Sigmoid colon (tissue), 7 donors: ENCODE measurements around the gene LHX6. TPM values are rescaled to one million over a fixed set of nuclear protein-coding genes. Genes with fewer than 3 reads are reported as not detected.

ENCODE experiments used
- DNase-seq: peaks from one replicate; pipeline ENCODE4 v3.0.0-alpha.2; 2019
- H3K27ac ChIP-seq, 4 donors: fragments of 200-600 bp; sonication (generic); one replicate each; pipeline ENCODE4 v1.5.1; 2016 to 2019; ENCODE audit warnings: mild to moderate bottlenecking in 1 of 4
- H3K27me3 ChIP-seq, 3 donors: fragments of 200-600 bp; sonication (generic); one replicate each; pipeline ENCODE4 v1.5.1; 2019; ENCODE audit warnings: mild to moderate bottlenecking in 1 of 3
- H3K36me3 ChIP-seq, 4 donors: fragments of 200-600 bp; sonication (generic); one replicate each; pipeline ENCODE4 v1.5.1; 2016 to 2019
- H3K4me1 ChIP-seq, 4 donors: fragments of 200-600 bp; sonication (generic); one replicate each; pipeline ENCODE4 v1.5.1; 2017 to 2019
- H3K4me3 ChIP-seq, 4 donors: fragments of 200-600 bp; sonication (generic); one replicate each; pipeline ENCODE4 v1.5.1; 2017 to 2019; ENCODE audit warnings: mild to moderate bottlenecking in 2 of 4, moderate library complexity in 1 of 4
- H3K9me3 ChIP-seq, 4 donors: fragments of 200-600 bp in 3 of 4; sonication (generic) in 3 of 4; one replicate each; pipeline versions ENCODE4 v1.5.1 to v1.6.1; 2013 to 2019
- EP300 ChIP-seq, 4 donors: sonication (generic); formaldehyde crosslinking; IDR thresholded peaks; one replicate each; pipeline ENCODE4 v1.6.1; 2017; ENCODE audit warnings: antibody characterized with exemption in 4 of 4
- POLR2A ChIP-seq, 2 donors: fragments of 450-650 bp; IDR thresholded peaks; one replicate each; pipeline ENCODE4 v1.6.1; 2016; ENCODE audit warnings: antibody characterized with exemption in 2 of 2, mild to moderate bottlenecking in 2 of 2, moderate library complexity in 2 of 2
- POLR2AphosphoS5 ChIP-seq, 4 donors: sonication (generic); formaldehyde crosslinking; IDR thresholded peaks; one replicate each; pipeline ENCODE4 v1.6.1; 2017; ENCODE audit warnings: antibody characterized with exemption in 4 of 4
- WGBS, 2 donors: extraction: QIAGEN DNeasy Blood & Tissue Kit; methylation state at CpG; one replicate each; pipeline ENCODE4 v1.1.7; 2013; 5-methylcytosine and 5-hydroxymethylcytosine counted together
- intact Hi-C: fragments of 100-400 bp; cut with DNase I; formaldehyde crosslinking; loops from one replicate; pipeline ENCODE4 v1.15.1; 2023
- polyA plus RNA-seq, 3 donors: library from polyadenylated mRNA; stranded (reverse); fragments of 200-250 nt; gene quantifications; one replicate each; pipeline ENCODE4 v1.2.3, GENCODE V29; 2013
- total RNA-seq, 4 donors: library from RNA; depleted of rRNA; stranded (reverse); fragments of >200 nt; gene quantifications; one replicate each; pipeline ENCODE4 v1.1.0, GENCODE V29; 2016
- TF ChIP-seq, protein P1 (sequence below), 4 experiments: fragments of 450-650 bp in 3 of 4; fragments of 200-600 bp in 1 of 4; IDR thresholded peaks; one replicate each; pipeline ENCODE4 v1.5.1; 2016 to 2019; ENCODE audit warnings: antibody characterized with exemption in 4 of 4, mild to moderate bottlenecking in 3 of 4, moderate library complexity in 2 of 4
- donor health status: healthy with polysubstance abuse.
- donor health status: Bipolar disorder and iron deficiency.
- donor health status: healthy.

The LHX6 gene
- total and polyA plus RNA-seq, 7 donors: 0.46 to 4.7 (median 1.4) TPM

- intact Hi-C loops: no loop called here
- DNase-seq: no peak
- Histone ChIP-seq H3K4me1 (no peaks in the 10 kb centered on the region), H3K27me3 (no peaks in the 10 kb centered on the region), H3K9me3 (no peaks in the 10 kb centered on the region), H3K4me3 (no peak overlapping the region), H3K36me3 (peaks cover 0 to 7% (median 0%) of the 10 kb centered on the region in 4 donors), H3K27ac (no peak overlapping the region)
- WGBS, 2 donors: 78 to 89% methylated on average over 16 of the region's 16 CpGs
- no peak for TF ChIP-seq POLR2AphosphoS5 (IDR thresholded peaks at IDR 0.05)
- no peak for TF ChIP-seq POLR2A (IDR thresholded peaks at IDR 0.05)
- no peak for TF ChIP-seq EP300 (IDR thresholded peaks at IDR 0.05)
- TF ChIP-seq, protein P1, sequence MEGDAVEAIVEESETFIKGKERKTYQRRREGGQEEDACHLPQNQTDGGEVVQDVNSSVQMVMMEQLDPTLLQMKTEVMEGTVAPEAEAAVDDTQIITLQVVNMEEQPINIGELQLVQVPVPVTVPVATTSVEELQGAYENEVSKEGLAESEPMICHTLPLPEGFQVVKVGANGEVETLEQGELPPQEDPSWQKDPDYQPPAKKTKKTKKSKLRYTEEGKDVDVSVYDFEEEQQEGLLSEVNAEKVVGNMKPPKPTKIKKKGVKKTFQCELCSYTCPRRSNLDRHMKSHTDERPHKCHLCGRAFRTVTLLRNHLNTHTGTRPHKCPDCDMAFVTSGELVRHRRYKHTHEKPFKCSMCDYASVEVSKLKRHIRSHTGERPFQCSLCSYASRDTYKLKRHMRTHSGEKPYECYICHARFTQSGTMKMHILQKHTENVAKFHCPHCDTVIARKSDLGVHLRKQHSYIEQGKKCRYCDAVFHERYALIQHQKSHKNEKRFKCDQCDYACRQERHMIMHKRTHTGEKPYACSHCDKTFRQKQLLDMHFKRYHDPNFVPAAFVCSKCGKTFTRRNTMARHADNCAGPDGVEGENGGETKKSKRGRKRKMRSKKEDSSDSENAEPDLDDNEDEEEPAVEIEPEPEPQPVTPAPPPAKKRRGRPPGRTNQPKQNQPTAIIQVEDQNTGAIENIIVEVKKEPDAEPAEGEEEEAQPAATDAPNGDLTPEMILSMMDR (IDR thresholded peaks at IDR 0.05): no peak
Observed at GRCh38 chr9:122192914-122193525, 35.7 kb downstream of the LHX6 start.

GRCh38 chr9:122192261-122192875, 36.4 kb downstream of the LHX6 start:
- DNase-seq: no peak
- H3K36me3 ChIP-seq: peaks cover 0 to 9% (median 0%) of the 10 kb centered on the region in 4 donors
- no peaks in the 10 kb centered on the region for H3K4me1 ChIP-seq
- intact Hi-C loops: no loop called here
- TF ChIP-seq, protein P1 (IDR thresholded peaks at IDR 0.05): no peak
- no peak for TF ChIP-seq POLR2AphosphoS5 (IDR thresholded peaks at IDR 0.05)
- TF ChIP-seq POLR2A (IDR thresholded peaks at IDR 0.05): no peak
- no peak for TF ChIP-seq EP300 (IDR thresholded peaks at IDR 0.05)
- H3K4me3 ChIP-seq: no peak overlapping the region
- no peaks in the 10 kb centered on the region for H3K9me3 ChIP-seq
- H3K27ac ChIP-seq: no peak overlapping the region
- no peaks in the 10 kb centered on the region for H3K27me3 ChIP-seq
- WGBS, 2 donors: 68 to 84% methylated on average over 5 of the region's 5 CpGs

DNA sequence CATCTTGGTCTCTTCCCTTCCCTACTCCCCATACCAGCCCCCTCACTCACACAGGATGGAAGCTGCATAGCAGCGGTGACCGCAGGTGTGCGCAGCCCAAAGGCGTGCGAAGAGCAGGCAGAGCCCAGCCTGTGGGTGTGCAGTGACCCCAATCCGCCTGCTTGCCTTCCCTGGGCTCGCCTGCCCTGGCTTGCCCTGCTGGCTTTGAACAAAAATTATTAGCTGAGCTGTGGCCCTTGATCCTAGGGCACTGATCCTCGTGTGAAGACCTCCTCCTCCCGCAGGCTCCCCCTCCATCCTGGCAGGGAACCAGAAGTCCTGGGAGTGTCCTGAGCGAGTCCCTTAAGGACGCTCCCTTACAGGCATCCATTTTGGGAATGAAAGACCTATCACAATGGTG, 37.2 kb downstream of the LHX6 start:
- intact Hi-C loops: no loop called here
- H3K4me1 ChIP-seq: no peaks in the 10 kb centered on the region
- peaks cover 0 to 17% (median 0%) of the 10 kb centered on the region in 4 donors for H3K36me3 ChIP-seq
- no peak overlapping the region for H3K27ac ChIP-seq
- no peak for DNase-seq
- no peaks in the 10 kb centered on the region for H3K9me3 ChIP-seq
- TF ChIP-seq, protein P1 (IDR thresholded peaks at IDR 0.05): no peak
- no peak for TF ChIP-seq POLR2AphosphoS5 (IDR thresholded peaks at IDR 0.05)
- no peak for TF ChIP-seq POLR2A (IDR thresholded peaks at IDR 0.05)
- TF ChIP-seq EP300 (IDR thresholded peaks at IDR 0.05): no peak
- no peak overlapping the region for H3K4me3 ChIP-seq
- H3K27me3 ChIP-seq: no peaks in the 10 kb centered on the region
- 84 to 86% methylated on average over 11 of the region's 11 CpGs for WGBS, 2 donors

DNA sequence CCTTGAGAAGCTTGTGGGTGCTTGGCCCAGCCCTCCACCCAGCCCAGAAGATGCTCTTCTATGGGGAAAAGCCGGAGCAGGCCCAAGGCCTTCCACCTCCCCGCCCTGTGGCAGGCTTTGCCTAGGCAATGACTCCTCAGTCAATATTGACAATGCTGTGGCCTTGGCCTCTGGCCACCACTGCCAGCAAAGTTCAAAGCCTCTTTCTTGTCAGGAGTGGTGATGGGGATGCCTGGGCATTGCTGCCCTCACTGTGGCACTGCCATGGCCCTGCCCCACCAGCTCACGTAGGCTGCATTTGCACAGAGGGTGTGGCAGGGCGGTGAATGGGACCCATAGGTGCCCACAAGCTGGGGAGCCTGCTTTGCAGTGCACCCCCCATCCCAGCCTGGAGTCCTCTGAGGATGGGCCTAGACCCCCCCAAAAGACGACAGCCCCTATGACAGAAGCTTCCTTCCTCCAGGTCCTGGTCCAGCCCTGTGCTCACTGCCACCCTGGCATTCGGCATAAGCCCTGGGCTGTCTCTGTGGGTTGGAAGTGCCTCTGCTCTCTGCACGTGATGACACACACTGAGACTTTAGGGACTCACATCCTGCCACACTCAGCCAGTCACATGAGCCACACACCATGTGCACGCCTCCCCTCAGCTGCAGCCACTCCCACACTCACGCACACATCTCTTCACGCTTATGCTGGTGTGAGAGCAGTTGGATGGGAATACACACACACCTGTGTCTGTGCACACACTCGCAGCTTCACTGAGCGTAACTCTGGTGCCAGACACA, 38.0 kb downstream of the LHX6 start:
- Histone ChIP-seq H3K27ac (no peak overlapping the region), H3K4me1 (no peaks in the 10 kb centered on the region), H3K9me3 (no peaks in the 10 kb centered on the region), H3K36me3 (peaks cover 0 to 17% (median 0%) of the 10 kb centered on the region in 4 donors), H3K27me3 (no peaks in the 10 kb centered on the region), H3K4me3 (no peak overlapping the region)
- no peak for DNase-seq
- intact Hi-C loops: no loop called here
- TF ChIP-seq, protein P1 (IDR thresholded peaks at IDR 0.05): no peak
- TF ChIP-seq POLR2AphosphoS5 (IDR thresholded peaks at IDR 0.05): no peak
- 39 to 75% methylated on average over 12 of the region's 12 CpGs for whole genome bisulfite sequencing, 2 donors
